Endodermal cell (in vitro differentiated cells): Measurements from ENCODE around the gene ZC4H2. TPM values are rescaled to one million over a fixed set of nuclear protein-coding genes. Genes with fewer than 3 reads are reported as not detected.

ENCODE experiments used
- DNase-seq: peaks from one replicate; pipeline ENCODE4 v3.0.0-alpha.2; 2017
- H3K27ac ChIP-seq: 2 replicates; pipeline ENCODE4 v1.5.1; 2013; ENCODE audit warnings: mild to moderate bottlenecking, low read depth, low read length, moderate library complexity
- H3K27me3 ChIP-seq: 2 replicates; pipeline ENCODE4 v1.6.1; 2013; ENCODE audit warnings: mild to moderate bottlenecking, low read length, moderate library complexity; ENCODE audit not compliant: insufficient read depth, control insufficient read depth, poor library complexity, severe bottlenecking
- H3K36me3 ChIP-seq: 2 replicates; pipeline ENCODE4 v1.7.0; 2013; ENCODE audit warnings: mild to moderate bottlenecking, low read length, moderate library complexity; ENCODE audit not compliant: control insufficient read depth, insufficient read depth
- H3K4me1 ChIP-seq: one replicate; pipeline ENCODE4 v1.7.0; 2013; ENCODE audit warnings: low read length; ENCODE audit not compliant: control insufficient read depth, insufficient read depth
- H3K4me3 ChIP-seq: 2 replicates; pipeline ENCODE4 v1.5.1; 2013; ENCODE audit warnings: mild to moderate bottlenecking, low read length, moderate library complexity
- H3K9ac ChIP-seq: 2 replicates; pipeline ENCODE4 v1.6.1; 2013; ENCODE audit warnings: mild to moderate bottlenecking, low read length, moderate library complexity; ENCODE audit not compliant: poor library complexity, severe bottlenecking; ENCODE audit errors: extremely low read depth
- H3K9me3 ChIP-seq: 2 replicates; pipeline ENCODE4 v1.6.1; 2013; ENCODE audit warnings: mild to moderate bottlenecking, low read length, moderate library complexity; ENCODE audit not compliant: control insufficient read depth
- H3K27ac Mint-ChIP-seq: 2 replicates; pipeline ENCODE4 v1.8.0; 2020; ENCODE audit warnings: mixed read lengths
- H3K27me3 Mint-ChIP-seq: 2 replicates; pipeline ENCODE4 v1.8.0; 2021; ENCODE audit warnings: mild to moderate bottlenecking, mixed read lengths; ENCODE audit not compliant: insufficient read depth
- H3K36me3 Mint-ChIP-seq: 2 replicates; pipeline ENCODE4 v1.8.0; 2020; ENCODE audit warnings: low read depth, mixed read lengths
- H3K4me1 Mint-ChIP-seq: 2 replicates; pipeline ENCODE4 v1.8.0; 2020; ENCODE audit warnings: mixed read lengths
- H3K4me3 Mint-ChIP-seq: 2 replicates; pipeline ENCODE4 v1.8.0; 2020; ENCODE audit warnings: mild to moderate bottlenecking, moderate library complexity, mixed read lengths
- H3K9me3 Mint-ChIP-seq: 2 replicates; pipeline ENCODE4 v1.8.0; 2020; ENCODE audit warnings: mild to moderate bottlenecking, mixed read lengths
- CTCF ChIP-seq: fragments of 200-600 bp; sonication (generic); conservative IDR thresholded peaks from 2 replicates; pipeline ENCODE4 v1.5.0; 2021; ENCODE audit warnings: antibody characterized with exemption, mild to moderate bottlenecking
- WGBS, 2 experiments: methylation state at CpG; one replicate each; pipeline versions ENCODE4 v1.1.5 to v1.1.7; 2013; ENCODE audit warnings: missing lambda C conversion rate in 2 of 2, mixed read lengths in 1 of 2; ENCODE audit not compliant: insufficient coverage in 1 of 2, insufficient read length in 1 of 2; 5-methylcytosine and 5-hydroxymethylcytosine counted together
- long read RNA-seq, 4 experiments: library from polyadenylated mRNA in 2 of 4; library from RNA in 1 of 4; library from capped mRNA in 1 of 4; stranded (forward) in 3 of 4; unstranded in 1 of 4; transcript quantifications; one replicate each; pipeline ENCODE4 v2.0.0, GENCODE V29; 2020 to 2021; ENCODE audit warnings: inconsistent platforms in 1 of 4
- polyA plus RNA-seq, 2 experiments: library from polyadenylated mRNA; stranded (reverse); fragments of 50-300 nt; gene quantifications; one replicate each; pipeline ENCODE4 v1.2.3, GENCODE V29; 2013
- total RNA-seq, 2 donors: library from RNA; stranded (reverse); fragmentation: NEBNext Ultra II Directional in 1 of 2; extraction: Animal tissue kit (Norgen Biotek cat#: 25700) in 1 of 2; gene quantifications; 2 replicates in 1 of 2; 3 replicates in 1 of 2; pipeline ENCODE4 v1.2.1, GENCODE V29; 2021

The ZC4H2 gene
- 10 to 100 TPM; 31.9 to 47.8 TPM for total RNA-seq
- polyA plus RNA-seq (2013, experiment 1 of 2), result 37.9 TPM
- polyA plus RNA-seq (2013, experiment 2 of 2), result 34.6 TPM
- long read RNA-seq, experiment 1, transcript ZC4H2-202 (5 exons, 2,184 nt), result major isoform, 9 of 15 reads
- long read RNA-seq, experiment 1, partial matches to known transcripts, result 3 of 15 reads
- long read RNA-seq, experiment 1, other reads (novel, unspliced or antisense), result 1 of 15 reads
- long read RNA-seq, experiment 2, transcript ZC4H2-207 (5 exons, 606 nt), result minor isoform, 20 of 78 reads
- long read RNA-seq, experiment 2, transcript ZC4H2-202 (5 exons, 2,184 nt), result major isoform, 38 of 78 reads
- long read RNA-seq, experiment 2, partial matches to known transcripts, result 7 of 78 reads
- long read RNA-seq, experiment 2, other reads (novel, unspliced or antisense), result 9 of 78 reads
- long read RNA-seq, experiment 3, transcript ZC4H2-207 (5 exons, 606 nt), result minor isoform, 33 of 157 reads
- long read RNA-seq, experiment 3, transcript ZC4H2-201 (5 exons, 2,363 nt), result minor isoform, 16 of 157 reads
- long read RNA-seq, experiment 3, transcript ZC4H2-202 (5 exons, 2,184 nt), result major isoform, 91 of 157 reads
- long read RNA-seq, experiment 3, partial matches to known transcripts, result 8 of 157 reads
- long read RNA-seq, experiment 3, other reads (novel, unspliced or antisense), result 8 of 157 reads
- long read RNA-seq, experiment 4, transcript ZC4H2-207 (5 exons, 606 nt), result minor isoform, 9 of 59 reads
- long read RNA-seq, experiment 4, transcript ZC4H2-202 (5 exons, 2,184 nt), result major isoform, 48 of 59 reads
- long read RNA-seq, experiment 4, partial matches to known transcripts, result 1 of 59 reads
- long read RNA-seq, experiment 4, other reads (novel, unspliced or antisense), result 1 of 59 reads

DNA sequence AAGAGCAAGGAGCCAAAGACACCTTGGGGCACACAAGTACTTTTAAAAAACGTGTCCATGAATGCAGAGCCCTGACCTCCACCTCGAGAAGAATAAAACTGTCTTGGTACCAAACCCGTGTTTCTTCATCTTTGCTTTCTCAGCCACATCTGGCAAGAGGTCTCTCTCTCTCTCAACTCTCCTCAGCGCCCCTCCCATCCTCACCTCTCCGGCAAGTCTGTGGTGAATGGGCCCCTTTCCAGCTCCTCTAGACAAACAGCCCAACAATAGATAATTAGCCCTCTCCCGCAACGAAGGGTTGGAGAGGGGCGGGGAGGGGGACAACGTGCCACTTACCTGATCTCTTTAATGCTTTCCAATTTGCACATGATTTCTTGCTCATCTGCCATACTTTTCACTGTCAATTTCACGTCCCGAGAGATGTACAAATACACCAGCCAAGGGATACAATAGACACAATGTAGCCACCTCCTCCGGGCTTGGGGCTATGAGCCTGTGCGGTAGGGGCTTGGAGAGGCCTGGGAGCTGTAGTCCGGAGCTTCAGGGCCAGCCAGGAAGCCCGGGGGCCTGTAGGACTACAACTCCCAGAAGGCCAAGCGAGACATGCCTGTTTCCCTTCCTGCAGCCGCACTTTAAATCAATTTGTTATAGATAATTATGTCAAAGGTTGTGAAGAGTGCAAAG is at the start of gene ZC4H2:
Gene ZC4H2 (minus strand): TSS at position 462 of the 684 bp plus-strand sequence. CDS start 73 bp downstream, at position 389.
- H3K9ac ChIP-seq, result peak within 1 kb of the TSS; percentile 63
- peaks cover 73% of the 10 kb centered on the region for H3K9me3 Mint-ChIP-seq

GRCh38 chrX:65017451-65017850 is 41.2 kb upstream of the ZC4H2 start:
- no peak overlapping the region for H3K9ac ChIP-seq
- no peaks in the 10 kb centered on the region for H3K27me3 ChIP-seq
- H3K9me3 Mint-ChIP-seq, result peaks cover 52% of the 10 kb centered on the region
- H3K4me1 Mint-ChIP-seq, result peaks cover 13% of the 10 kb centered on the region
- H3K27ac Mint-ChIP-seq, result no peak overlapping the region
- H3K27ac ChIP-seq, result no peak overlapping the region
- H3K36me3 ChIP-seq, result no peaks in the 10 kb centered on the region
- no peak for DNase-seq
- H3K27me3 Mint-ChIP-seq, result no peaks in the 10 kb centered on the region
- no peak for TF ChIP-seq CTCF
- H3K4me3 Mint-ChIP-seq, result no peak overlapping the region
- 100% methylated on average over 1 of the region's 1 CpG; no CpG with 5 or more reads in 1 of the 2 experiments for WGBS, 2 experiments
- H3K9me3 ChIP-seq, result no peaks in the 10 kb centered on the region
- no peaks in the 10 kb centered on the region for H3K4me1 ChIP-seq
- peaks cover 4% of the 10 kb centered on the region for H3K36me3 Mint-ChIP-seq
- no peak overlapping the region for H3K4me3 ChIP-seq

More for the DNA sequence above, at the start of gene ZC4H2:
- peak within 1 kb of the TSS; percentile 95 for H3K4me3 ChIP-seq
- TF ChIP-seq CTCF, result no peak
- H3K9me3 ChIP-seq, result peaks cover 21% of the 10 kb centered on the region
- no peaks in the 10 kb centered on the region for H3K27me3 Mint-ChIP-seq
- peaks cover 35% of the 10 kb centered on the region for H3K36me3 Mint-ChIP-seq
- no peaks in the 10 kb centered on the region for H3K4me1 ChIP-seq
- H3K27ac Mint-ChIP-seq, result peak within 1 kb of the TSS; percentile 73
- H3K27me3 ChIP-seq, result no peaks in the 10 kb centered on the region
- peaks cover 3% of the 10 kb centered on the region for H3K4me1 Mint-ChIP-seq
- WGBS, 2 experiments, result 0% methylated on average over 3 to 15 of the region's 17 CpGs
- H3K4me3 Mint-ChIP-seq, result peak within 1 kb of the TSS; percentile 88
- peaks cover 18% of the 10 kb centered on the region for H3K36me3 ChIP-seq
- H3K27ac ChIP-seq, result peak within 1 kb of the TSS; percentile 77
- peak; percentile 88 for DNase-seq

DNA sequence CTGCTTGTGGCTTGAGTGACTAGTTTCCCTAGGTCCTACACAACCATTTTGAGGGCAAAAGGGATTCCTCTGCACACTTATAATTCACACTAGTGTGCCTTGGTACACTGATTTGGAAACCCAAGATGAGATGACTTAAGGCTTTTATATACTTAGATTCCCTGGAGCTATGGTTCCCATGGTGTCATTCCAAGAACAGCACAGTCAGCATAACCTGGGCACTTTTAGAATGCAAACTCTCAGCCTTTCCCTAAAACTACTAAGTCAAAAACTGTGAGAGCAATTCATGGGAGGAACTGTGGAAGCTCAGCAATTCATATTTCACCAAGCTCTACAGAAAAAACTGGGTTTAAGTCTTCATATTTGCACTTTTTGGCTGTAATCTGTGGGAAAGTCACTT is 38.0 kb upstream of the ZC4H2 start:
- TF ChIP-seq CTCF, result no peak
- Histone ChIP-seq H3K4me3 (no peak overlapping the region), H3K27ac (no peak overlapping the region), H3K4me1 (no peaks in the 10 kb centered on the region), H3K9ac (no peak overlapping the region), H3K36me3 (no peaks in the 10 kb centered on the region), H3K27me3 (no peaks in the 10 kb centered on the region), H3K9me3 (no peaks in the 10 kb centered on the region)
- peaks cover 29% of the 10 kb centered on the region for H3K9me3 Mint-ChIP-seq
- no peak for DNase-seq
- no peak overlapping the region for H3K27ac Mint-ChIP-seq
- H3K4me3 Mint-ChIP-seq, result no peak overlapping the region
- peaks cover 13% of the 10 kb centered on the region for H3K4me1 Mint-ChIP-seq
- H3K36me3 Mint-ChIP-seq, result peaks cover 4% of the 10 kb centered on the region
- H3K27me3 Mint-ChIP-seq, result no peaks in the 10 kb centered on the region
